Activated CD4-positive, alpha-beta memory T cell treated with anti-CD3 and anti-CD28 coated beads for 36 hours (primary cell): Measurements from ENCODE around the gene COPB2. TPM values are rescaled to one million over a fixed set of nuclear protein-coding genes. Genes with fewer than 3 reads are reported as not detected.

Experiments used
- CTCF ChIA-PET: fragments of 350-600 bp; sonication (Branson Sonifier 250); formaldehyde crosslinking; loops from one replicate; lab custom pipeline; 2021; ENCODE audit warnings: antibody characterized with exemption, inconsistent platforms; lab: Charles Lee
- POLR2A ChIA-PET: fragments of 350-600 bp; sonication (Branson Sonifier 250); formaldehyde crosslinking; loops from one replicate; lab custom pipeline; 2021; ENCODE audit warnings: antibody characterized with exemption; lab: Charles Lee
- DNase-seq: peaks from one replicate; pipeline ENCODE4 v3.0.0-alpha.2; 2020
- H3K27ac Mint-ChIP-seq: one replicate; pipeline ENCODE4 v1.8.0; 2021; ENCODE audit warnings: mixed read lengths
- H3K27me3 Mint-ChIP-seq: one replicate; pipeline ENCODE4 v1.8.0; 2021; ENCODE audit warnings: mixed read lengths
- H3K36me3 Mint-ChIP-seq: one replicate; pipeline ENCODE4 v1.8.0; 2021; ENCODE audit warnings: mixed read lengths
- H3K4me1 Mint-ChIP-seq: one replicate; pipeline ENCODE4 v1.8.0; 2021; ENCODE audit warnings: low read depth, mixed read lengths
- H3K4me3 Mint-ChIP-seq: one replicate; pipeline ENCODE4 v1.8.0; 2021; ENCODE audit warnings: mild to moderate bottlenecking, mixed read lengths
- H3K9me3 Mint-ChIP-seq: one replicate; pipeline ENCODE4 v1.8.0; 2021; ENCODE audit warnings: mixed read lengths
- intact Hi-C: fragments of 100-400 bp; cut with micrococcal nuclease; formaldehyde crosslinking; loops from one replicate; pipeline ENCODE4 v1.15.1; 2023
- total RNA-seq, 2 experiments: library from RNA; stranded (reverse); gene quantifications; one replicate each; pipeline ENCODE4 v1.2.3, GENCODE V29; 2021

Gene COPB2
- total RNA-seq = 100 to 1,000 TPM; 104 TPM

- Mint-ChIP-seq H3K4me3 (peak within 1 kb of the TSS; percentile 92), H3K27ac (peak within 1 kb of the TSS; percentile 91), H3K9me3 (no peaks in the 10 kb centered on the region), H3K36me3 (peaks cover 2% of the 10 kb centered on the region), H3K4me1 (peaks cover 38% of the 10 kb centered on the region), H3K27me3 (no peaks in the 10 kb centered on the region)
- ChIA-PET CTCF (interaction anchor here (1.2 kb wide), 2 partner anchors 9 to 449 kb away, joined by 3 read pairs; no protein-coding TSS in a partner anchor), POLR2A (interaction anchor here (1.2 to 1.6 kb wide), 3 partner anchors 14 to 795 kb away, joined by 3 to 6 read pairs (median 4); partner anchors contain the start of genes CEP70 and MRPS22)
- DNase-seq = peak; percentile 98
- intact Hi-C loops = loop anchor here (1.0 to 2.0 kb wide), 2 partner anchors 31 to 46 kb away; no protein-coding TSS in a partner anchor
Measured at GRCh38 chr3:139389552-139390368, at the start of gene COPB2. COPB2 (minus strand) TSS chr3:139389647; CDS start chr3:139389550, 97 bp downstream.

- no peak for DNase-seq
- H3K4me3 Mint-ChIP-seq = no peak overlapping the region
- H3K4me1 Mint-ChIP-seq = no peaks in the 10 kb centered on the region
- no peaks in the 10 kb centered on the region for H3K27me3 Mint-ChIP-seq
- no peak overlapping the region for H3K27ac Mint-ChIP-seq
- POLR2A ChIA-PET = no interaction called here
- peaks cover 3% of the 10 kb centered on the region for H3K36me3 Mint-ChIP-seq
- intact Hi-C loops = no loop called here
- CTCF ChIA-PET = interaction anchor here (0.9 kb wide), 1 partner anchor 1429 kb away, joined by 3 read pairs; no protein-coding TSS in a partner anchor
- H3K9me3 Mint-ChIP-seq = no peaks in the 10 kb centered on the region
Measured at GRCh38 chr3:139434764-139435307, 45.4 kb upstream of the COPB2 start.

- CTCF ChIA-PET = interaction anchor here (0.8 to 0.9 kb wide), 2 partner anchors 326 to 1429 kb away, joined by 3 read pairs; no protein-coding TSS in a partner anchor
Measured at GRCh38 chr3:139434228-139434627, 44.8 kb upstream of the COPB2 start.

GRCh38 chr3:139433089-139433488 is 43.6 kb upstream of the COPB2 start:
- Mint-ChIP-seq H3K27ac (no peak overlapping the region), H3K4me3 (no peak overlapping the region), H3K9me3 (no peaks in the 10 kb centered on the region), H3K4me1 (no peaks in the 10 kb centered on the region), H3K36me3 (peaks cover 3% of the 10 kb centered on the region), H3K27me3 (no peaks in the 10 kb centered on the region)
- no peak for DNase-seq
- intact Hi-C loops = no loop called here
- CTCF ChIA-PET = no interaction called here
- POLR2A ChIA-PET = no interaction called here

More at GRCh38 chr3:139434228-139434627, 44.8 kb upstream of the COPB2 start:
- intact Hi-C loops = no loop called here
- no peak for DNase-seq
- Mint-ChIP-seq H3K27ac (no peak overlapping the region), H3K4me1 (no peaks in the 10 kb centered on the region), H3K4me3 (no peak overlapping the region), H3K9me3 (no peaks in the 10 kb centered on the region), H3K36me3 (peaks cover 3% of the 10 kb centered on the region), H3K27me3 (no peaks in the 10 kb centered on the region)
- POLR2A ChIA-PET = no interaction called here

- no peak for DNase-seq
- intact Hi-C loops = no loop called here
- H3K4me3 Mint-ChIP-seq = no peak overlapping the region
- no peaks in the 10 kb centered on the region for H3K9me3 Mint-ChIP-seq
- H3K4me1 Mint-ChIP-seq = peaks cover 2% of the 10 kb centered on the region
- H3K27me3 Mint-ChIP-seq = no peaks in the 10 kb centered on the region
- ChIA-PET POLR2A (no interaction called here), CTCF (no interaction called here)
- no peak overlapping the region for H3K27ac Mint-ChIP-seq
- H3K36me3 Mint-ChIP-seq = peaks cover 3% of the 10 kb centered on the region
Measured at GRCh38 chr3:139430493-139430892, 41.0 kb upstream of the COPB2 start.

GRCh38 chr3:139427283-139428060 is 38.0 kb upstream of the COPB2 start:
- ChIA-PET POLR2A (no interaction called here), CTCF (interaction anchor here (0.6 to 2.3 kb wide), 14 partner anchors 9 to 1764 kb away, joined by 3 to 14 read pairs (median 4); no protein-coding TSS in a partner anchor)
- intact Hi-C loops = loop anchor here (1.0 to 10.0 kb wide), 2 partner anchors 97 to 135 kb away; no protein-coding TSS in a partner anchor
- no peaks in the 10 kb centered on the region for H3K9me3 Mint-ChIP-seq
- H3K4me3 Mint-ChIP-seq = no peak overlapping the region
- H3K36me3 Mint-ChIP-seq = peaks cover 7% of the 10 kb centered on the region
- no peak overlapping the region for H3K27ac Mint-ChIP-seq
- H3K27me3 Mint-ChIP-seq = no peaks in the 10 kb centered on the region
- H3K4me1 Mint-ChIP-seq = peaks cover 2% of the 10 kb centered on the region
- DNase-seq = no peak

GRCh38 chr3:139425745-139426400 is 36.4 kb upstream of the COPB2 start:
- H3K4me1 Mint-ChIP-seq = peaks cover 2% of the 10 kb centered on the region
- POLR2A ChIA-PET = no interaction called here
- H3K4me3 Mint-ChIP-seq = no peak overlapping the region
- DNase-seq = no peak
- H3K27me3 Mint-ChIP-seq = no peaks in the 10 kb centered on the region
- no peaks in the 10 kb centered on the region for H3K9me3 Mint-ChIP-seq
- CTCF ChIA-PET = interaction anchor here (0.6 kb wide), 1 partner anchor 399 kb away, joined by 3 read pairs; no protein-coding TSS in a partner anchor
- no peak overlapping the region for H3K27ac Mint-ChIP-seq
- peaks cover 4% of the 10 kb centered on the region for H3K36me3 Mint-ChIP-seq
- intact Hi-C loops = loop anchor here (10.0 kb wide), 1 partner anchor 99 kb away; no protein-coding TSS in a partner anchor

- DNase-seq = no peak
- H3K27me3 Mint-ChIP-seq = no peaks in the 10 kb centered on the region
- peaks cover 2% of the 10 kb centered on the region for H3K4me1 Mint-ChIP-seq
- peaks cover 4% of the 10 kb centered on the region for H3K36me3 Mint-ChIP-seq
- ChIA-PET CTCF (no interaction called here), POLR2A (no interaction called here)
- intact Hi-C loops = loop anchor here (10.0 kb wide), 1 partner anchor 102 kb away; no protein-coding TSS in a partner anchor
- H3K27ac Mint-ChIP-seq = no peak overlapping the region
- no peak overlapping the region for H3K4me3 Mint-ChIP-seq
- H3K9me3 Mint-ChIP-seq = no peaks in the 10 kb centered on the region
Measured at GRCh38 chr3:139423232-139423631, 33.8 kb upstream of the COPB2 start.

- Mint-ChIP-seq H3K4me1 (no peaks in the 10 kb centered on the region), H3K4me3 (no peak overlapping the region), H3K9me3 (peaks cover 15% of the 10 kb centered on the region), H3K27me3 (no peaks in the 10 kb centered on the region), H3K27ac (no peak overlapping the region), H3K36me3 (peaks cover 13% of the 10 kb centered on the region)
- ChIA-PET POLR2A (no interaction called here), CTCF (no interaction called here)
- DNase-seq = no peak
- intact Hi-C loops = loop anchor here (10.0 kb wide), 1 partner anchor 103 kb away; no protein-coding TSS in a partner anchor
Measured at GRCh38 chr3:139421460-139421859, 32.0 kb upstream of the COPB2 start.

- intact Hi-C loops = loop anchor here (10.0 kb wide), 1 partner anchor 104 kb away; no protein-coding TSS in a partner anchor
- CTCF ChIA-PET = no interaction called here
Measured at GRCh38 chr3:139421040-139421439, 31.6 kb upstream of the COPB2 start.

GRCh38 chr3:139418144-139418543 is 28.7 kb upstream of the COPB2 start:
- POLR2A ChIA-PET = no interaction called here
- H3K27ac Mint-ChIP-seq = no peak overlapping the region

More at GRCh38 chr3:139421040-139421439, 31.6 kb upstream of the COPB2 start:
- no peak overlapping the region for H3K27ac Mint-ChIP-seq
- H3K9me3 Mint-ChIP-seq = peaks cover 18% of the 10 kb centered on the region
- no peaks in the 10 kb centered on the region for H3K27me3 Mint-ChIP-seq
- POLR2A ChIA-PET = no interaction called here
- peaks cover 13% of the 10 kb centered on the region for H3K36me3 Mint-ChIP-seq
- H3K4me3 Mint-ChIP-seq = no peak overlapping the region
- no peak for DNase-seq
- no peaks in the 10 kb centered on the region for H3K4me1 Mint-ChIP-seq

More at GRCh38 chr3:139418144-139418543, 28.7 kb upstream of the COPB2 start:
- peaks cover 42% of the 10 kb centered on the region for H3K9me3 Mint-ChIP-seq
- intact Hi-C loops = no loop called here
- peaks cover 18% of the 10 kb centered on the region for H3K36me3 Mint-ChIP-seq
- no peak overlapping the region for H3K4me3 Mint-ChIP-seq
- no peak for DNase-seq
- no peaks in the 10 kb centered on the region for H3K27me3 Mint-ChIP-seq
- CTCF ChIA-PET = interaction anchor here (1.0 kb wide), 1 partner anchor 10 kb away, joined by 4 read pairs; no protein-coding TSS in a partner anchor
- no peaks in the 10 kb centered on the region for H3K4me1 Mint-ChIP-seq
